SH-SY5Y (cell line): ENCODE data around the gene MIGA1.

Experiments used
- GATA2 ChIP-seq: IDR thresholded peaks from 2 replicates; pipeline ENCODE4 v1.6.1; 2011; ENCODE audit warnings: mild to moderate bottlenecking, low read depth, low read length
- GATA3 ChIP-seq: IDR thresholded peaks from 2 replicates; pipeline ENCODE4 v1.6.1; 2011; ENCODE audit warnings: low read depth, mild to moderate bottlenecking, low read length, moderate library complexity

- TF ChIP-seq GATA2, result no peak
- TF ChIP-seq GATA3, result no peak
These were observed 101.6 kb downstream of the MIGA1 start for GRCh38 chr1:77881061-77881460.
